K562 (cell line): ENCODE results near the gene PPP4C. TPM values are rescaled to one million over a fixed set of nuclear protein-coding genes. Genes with fewer than 3 reads are reported as not detected.

ENCODE experiments used
- ARNT ChIP-seq, 2 experiments: fragments of 450-650 bp; IDR thresholded peaks; 2 replicates each; pipeline ENCODE4 v1.6.1; 2016; ENCODE audit warnings: mild to moderate bottlenecking in 1 of 2
- CEBPG ChIP-seq, 3 experiments: fragments of 200-800 bp in 1 of 3; sonication (Bioruptor generic) in 1 of 3; sonication (generic) in 1 of 3; formaldehyde crosslinking in 1 of 3; IDR thresholded peaks in 2 of 3; conservative IDR thresholded peaks in 1 of 3; 2 replicates each; pipeline versions ENCODE4 v1.6.1 to v1.8.0; 2016 to 2022; ENCODE audit warnings: missing compliant biosample characterization in 2 of 3, missing genetic modification characterization in 2 of 3, mild to moderate bottlenecking in 1 of 3, missing genetic modification reagents in 1 of 3
- ELF1 ChIP-seq: fragments of 200-800 bp; sonication (Bioruptor generic); IDR thresholded peaks from 2 replicates; pipeline ENCODE4 v1.6.1; 2016; ENCODE audit warnings: missing genetic modification characterization, missing compliant biosample characterization
- EP300 ChIP-seq: IDR thresholded peaks from 2 replicates; pipeline ENCODE4 v1.6.1; 2012; ENCODE audit warnings: low read length, improper control_type of control experiment
- GATAD2B ChIP-seq: fragments of 450-650 bp; IDR thresholded peaks from 2 replicates; pipeline ENCODE4 v1.6.1; 2017; ENCODE audit warnings: mild to moderate bottlenecking, borderline replicate concordance
- HCFC1 ChIP-seq: IDR thresholded peaks from 2 replicates; pipeline ENCODE4 v1.6.1; 2012; ENCODE audit warnings: low read depth, low read length, improper control_type of control experiment
- KDM5B ChIP-seq: fragments of 200-600 bp; sonication (generic); IDR thresholded peaks from 2 replicates; pipeline ENCODE4 v1.6.1; 2012; ENCODE audit warnings: low read depth, mild to moderate bottlenecking, moderate library complexity, low read length, control low read depth, inconsistent platforms; ENCODE audit not compliant: insufficient replicate concordance
- MNT ChIP-seq, 2 experiments: fragments of 450-650 bp; conservative IDR thresholded peaks; 2 replicates each; pipeline ENCODE4 v1.6.1; 2017; ENCODE audit warnings: mild to moderate bottlenecking in 2 of 2, moderate library complexity in 2 of 2
- NFRKB ChIP-seq: fragments of 450-650 bp; IDR thresholded peaks from 2 replicates; pipeline ENCODE4 v1.6.1; 2016; ENCODE audit warnings: low read depth
- PCBP1 ChIP-seq: fragments of 200-400 bp; formaldehyde crosslinking; IDR thresholded peaks from 2 replicates; pipeline ENCODE4 v1.6.1; 2018; ENCODE audit warnings: mild to moderate bottlenecking, low read depth, low read length; ENCODE audit not compliant: poor library complexity, severe bottlenecking
- PML ChIP-seq: IDR thresholded peaks from 2 replicates; pipeline ENCODE4 v1.6.1; 2012; ENCODE audit warnings: low read length, inconsistent platforms
- POLR2AphosphoS2 ChIP-seq: IDR thresholded peaks from 2 replicates; pipeline ENCODE4 v1.6.1; 2012; ENCODE audit warnings: low read length, improper control_type of control experiment
- SIN3A ChIP-seq, 2 experiments: fragments of 150-350 bp in 1 of 2; IDR thresholded peaks; 2 replicates each; pipeline ENCODE4 v1.6.1; 2011 to 2016; ENCODE audit warnings: borderline replicate concordance in 2 of 2, low read depth in 2 of 2, low read length in 2 of 2, mild to moderate bottlenecking in 2 of 2, moderate library complexity in 2 of 2; ENCODE audit not compliant: control insufficient read depth in 1 of 2
- U2AF1 ChIP-seq: fragments of 200-400 bp; formaldehyde crosslinking; optimal IDR thresholded peaks from 2 replicates; pipeline ENCODE3; 2017; ENCODE audit warnings: mild to moderate bottlenecking, low read depth, low read length, moderate library complexity
- ZBTB8A ChIP-seq: fragments of 450-650 bp; IDR thresholded peaks from 2 replicates; pipeline ENCODE4 v1.6.1; 2018; ENCODE audit warnings: mild to moderate bottlenecking, moderate library complexity; ENCODE audit not compliant: partially characterized antibody
- ZC3H4 ChIP-seq: sonication (generic); formaldehyde crosslinking; IDR thresholded peaks from 2 replicates; pipeline ENCODE4 v1.9.0; 2021; ENCODE audit warnings: missing genetic modification reagents, borderline replicate concordance
- ZNF274 ChIP-seq: IDR thresholded peaks from 2 replicates; pipeline ENCODE4 v1.6.1; 2011; ENCODE audit warnings: low read depth, mild to moderate bottlenecking, low read length, moderate library complexity, borderline replicate concordance
- ZNF280A ChIP-seq: fragments of 450-650 bp; IDR thresholded peaks from 2 replicates; pipeline ENCODE4 v1.6.1; 2018; ENCODE audit warnings: mild to moderate bottlenecking, low read depth; ENCODE audit not compliant: partially characterized antibody
- polyA plus RNA-seq, 8 experiments: library from polyadenylated mRNA; depleted of rRNA in 4 of 8; stranded (reverse) in 5 of 8; unstranded in 3 of 8; fragments of >200 nt; fragmentation: Nextera tagmentation in 2 of 8; fragmentation: Illumina TruSeq in 1 of 8; extraction: Ambion mirVana in 2 of 8; extraction: Trizol in 1 of 8; gene quantifications; 2 replicates each; pipeline versions ENCODE4 v1.2.1 to v1.2.3, GENCODE V29; 2011 to 2014; ENCODE audit warnings: inconsistent platforms in 1 of 8, missing spikeins in 1 of 8
- total RNA-seq, 7 experiments: library from RNA; depleted of rRNA in 6 of 7; stranded (reverse); fragments of >200 nt in 6 of 7; fragmentation: Illumina TruSeq in 2 of 7; extraction: Trizol in 2 of 7; gene quantifications; 2 replicates each; pipeline versions ENCODE4 v1.2.1 to v1.2.3, GENCODE V29; 2011 to 2021; ENCODE audit warnings: low replicate concordance in 1 of 7
- TF ChIP-seq, protein P1 (sequence below): sonication (generic); formaldehyde crosslinking; IDR thresholded peaks from 2 replicates; pipeline ENCODE4 v1.8.0; 2022; ENCODE audit warnings: mild to moderate bottlenecking, missing genetic modification reagents

Gene PPP4C
- total and polyA plus RNA-seq, 9 of the 15 experiments (the other 6 are each of a cell fraction or from before 2014, with no cell fraction given), result 3.5 to 183 (median 131) TPM

DNA sequence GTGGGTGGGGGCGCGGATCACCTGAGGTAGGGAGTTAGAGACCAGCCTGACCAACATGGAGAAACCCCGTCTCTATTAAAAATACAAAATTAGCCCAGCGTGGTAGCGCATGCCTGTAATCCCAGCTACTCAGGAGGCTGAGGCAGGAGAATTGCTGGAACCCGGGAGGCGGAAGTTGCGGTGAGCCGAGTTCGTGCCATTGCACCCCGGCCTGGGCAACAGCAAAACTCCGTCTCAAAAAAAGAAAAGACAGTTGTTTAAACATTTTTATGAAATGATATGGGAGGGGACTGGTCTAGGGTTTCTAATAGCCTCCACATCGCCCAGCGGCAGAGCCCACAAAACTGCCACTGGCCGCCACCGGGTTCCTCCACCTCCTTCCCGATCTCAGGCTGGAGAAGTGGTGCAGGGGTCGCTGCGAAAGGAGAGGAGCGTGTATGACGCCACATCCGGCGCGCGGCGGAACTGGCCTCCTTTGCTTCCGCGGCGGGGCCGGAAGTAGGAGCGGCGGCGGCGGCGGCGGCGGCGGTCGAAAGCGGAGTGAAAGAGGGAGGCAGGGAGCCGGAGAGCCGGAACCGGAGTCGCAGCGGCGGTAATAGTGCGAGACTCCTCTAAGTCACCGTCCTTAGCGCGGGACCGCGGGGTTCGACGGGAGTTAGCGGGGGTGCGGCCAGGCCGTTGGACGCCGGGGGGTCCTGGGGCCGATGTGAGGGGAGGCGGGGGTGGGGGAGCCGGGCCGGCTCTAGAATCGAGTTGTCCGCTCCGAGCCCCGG, at the start of gene PPP4C (continued):
- TF ChIP-seq, protein P1, sequence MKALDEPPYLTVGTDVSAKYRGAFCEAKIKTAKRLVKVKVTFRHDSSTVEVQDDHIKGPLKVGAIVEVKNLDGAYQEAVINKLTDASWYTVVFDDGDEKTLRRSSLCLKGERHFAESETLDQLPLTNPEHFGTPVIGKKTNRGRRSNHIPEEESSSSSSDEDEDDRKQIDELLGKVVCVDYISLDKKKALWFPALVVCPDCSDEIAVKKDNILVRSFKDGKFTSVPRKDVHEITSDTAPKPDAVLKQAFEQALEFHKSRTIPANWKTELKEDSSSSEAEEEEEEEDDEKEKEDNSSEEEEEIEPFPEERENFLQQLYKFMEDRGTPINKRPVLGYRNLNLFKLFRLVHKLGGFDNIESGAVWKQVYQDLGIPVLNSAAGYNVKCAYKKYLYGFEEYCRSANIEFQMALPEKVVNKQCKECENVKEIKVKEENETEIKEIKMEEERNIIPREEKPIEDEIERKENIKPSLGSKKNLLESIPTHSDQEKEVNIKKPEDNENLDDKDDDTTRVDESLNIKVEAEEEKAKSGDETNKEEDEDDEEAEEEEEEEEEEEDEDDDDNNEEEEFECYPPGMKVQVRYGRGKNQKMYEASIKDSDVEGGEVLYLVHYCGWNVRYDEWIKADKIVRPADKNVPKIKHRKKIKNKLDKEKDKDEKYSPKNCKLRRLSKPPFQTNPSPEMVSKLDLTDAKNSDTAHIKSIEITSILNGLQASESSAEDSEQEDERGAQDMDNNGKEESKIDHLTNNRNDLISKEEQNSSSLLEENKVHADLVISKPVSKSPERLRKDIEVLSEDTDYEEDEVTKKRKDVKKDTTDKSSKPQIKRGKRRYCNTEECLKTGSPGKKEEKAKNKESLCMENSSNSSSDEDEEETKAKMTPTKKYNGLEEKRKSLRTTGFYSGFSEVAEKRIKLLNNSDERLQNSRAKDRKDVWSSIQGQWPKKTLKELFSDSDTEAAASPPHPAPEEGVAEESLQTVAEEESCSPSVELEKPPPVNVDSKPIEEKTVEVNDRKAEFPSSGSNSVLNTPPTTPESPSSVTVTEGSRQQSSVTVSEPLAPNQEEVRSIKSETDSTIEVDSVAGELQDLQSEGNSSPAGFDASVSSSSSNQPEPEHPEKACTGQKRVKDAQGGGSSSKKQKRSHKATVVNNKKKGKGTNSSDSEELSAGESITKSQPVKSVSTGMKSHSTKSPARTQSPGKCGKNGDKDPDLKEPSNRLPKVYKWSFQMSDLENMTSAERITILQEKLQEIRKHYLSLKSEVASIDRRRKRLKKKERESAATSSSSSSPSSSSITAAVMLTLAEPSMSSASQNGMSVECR (CRISPR knock-in tag), result peak; percentile 77
- TF ChIP-seq PCBP1 (no peak), EP300 (peak; percentile 12; the same call in 1 of the 2 replicates), U2AF1 (no peak), POLR2AphosphoS2 (peak; percentile 95), ZNF280A (no peak), CEBPG (CRISPR knock-in tag; IDR thresholded peaks at IDR 0.05) (peak; percentile 51; the same call in 1 of the 2 replicates), CEBPG (tag; conservative IDR thresholded peaks at IDR 0.05 in 1 of 2, IDR thresholded peaks at IDR 0.05 in 1 of 2) (no peak), MNT (conservative IDR thresholded peaks at IDR 0.05) (peak; percentile 65 to 78), ARNT (IDR thresholded peaks at IDR 0.05) (no peak), PML (peak; percentile 87), ELF1 (tag) (peak; percentile 89), ZNF274 (no peak), SIN3A (IDR thresholded peaks at IDR 0.05; ENCODE audit: borderline replicate concordance in 2 of 2, control insufficient read depth in 1 of 2, low read depth in 2 of 2, low read length in 2 of 2) (peak in 1 of 2 experiments; percentile 29; a peak in 2 of 4 replicates), HCFC1 (peak; percentile 66), NFRKB (0 out of 2 replicates have a peak, but pooled peaks have one; percentile 57), ZC3H4 (0 out of 2 replicates have a peak, but pooled peaks have one; percentile 90), GATAD2B (peak; percentile 59; the same call in 1 of the 2 replicates), KDM5B (peak; percentile 38), ZBTB8A (no peak)
